AG08395 (cell line): ENCODE results near the gene SLC41A1.
A peak's percentile ranks its signal among the peaks of the same experiment; 100 is the strongest.

ENCODE experiments used
- DNase-seq: peaks from one replicate; pipeline ENCODE4 v3.0.0; 2012; ENCODE audit warnings: mixed read lengths, low spot score

The SLC41A1 gene

GRCh38 chr1:205751036-205751651 lies 61.9 kb downstream of the SLC41A1 start:
- no peak for DNase-seq

GRCh38 chr1:205750138-205751035 lies 62.6 kb downstream of the SLC41A1 start, which contains the start of gene NUCKS1:
NUCKS1 (minus strand) TSS chr1:205750182; CDS start chr1:205749973, 209 bp downstream.
- peak; percentile 93 for DNase-seq

GRCh38 chr1:205749234-205750137 lies 63.5 kb downstream of the SLC41A1 start:
- DNase-seq: peak; percentile 91

- DNase-seq: peak; percentile 42
Measured at GRCh38 chr1:205748403-205749233, 64.4 kb downstream of the SLC41A1 start.

- DNase-seq: no peak
Measured at GRCh38 chr1:205746757-205747412, 66.1 kb downstream of the SLC41A1 start.

GRCh38 chr1:205744403-205744802 lies 68.6 kb downstream of the SLC41A1 start:
- DNase-seq: no peak

- no peak for DNase-seq
Measured at GRCh38 chr1:205743977-205744376, 69.0 kb downstream of the SLC41A1 start.

GRCh38 chr1:205741681-205742080 lies 71.3 kb downstream of the SLC41A1 start:
- DNase-seq: no peak

- DNase-seq: no peak
Measured at GRCh38 chr1:205739348-205740160, 73.4 kb downstream of the SLC41A1 start.
